Mammary epithelial cell (primary cell): Measurements from ENCODE around the gene TPRG1L.

Source experiments
- EZH2 ChIP-seq: IDR thresholded peaks from 2 replicates; pipeline ENCODE4 v1.6.1; 2012; ENCODE audit warnings: low read length, inconsistent platforms, borderline replicate concordance
- TF ChIP-seq, protein P1 (sequence below), 2 donors: IDR thresholded peaks in 1 of 2; conservative IDR thresholded peaks in 1 of 2; 2 replicates each; pipeline ENCODE4 v1.5.1; 2011 to 2012; ENCODE audit warnings: inconsistent platforms in 2 of 2, low read length in 2 of 2, mild to moderate bottlenecking in 2 of 2, control low read depth in 1 of 2, low read depth in 1 of 2; ENCODE audit not compliant: insufficient read depth in 1 of 2; ENCODE audit errors: extremely low read depth in 1 of 2

GRCh38 chr1:3577300-3577699 lies 47.5 kb upstream of the TPRG1L start:
- no peak for TF ChIP-seq EZH2
- TF ChIP-seq, protein P1, sequence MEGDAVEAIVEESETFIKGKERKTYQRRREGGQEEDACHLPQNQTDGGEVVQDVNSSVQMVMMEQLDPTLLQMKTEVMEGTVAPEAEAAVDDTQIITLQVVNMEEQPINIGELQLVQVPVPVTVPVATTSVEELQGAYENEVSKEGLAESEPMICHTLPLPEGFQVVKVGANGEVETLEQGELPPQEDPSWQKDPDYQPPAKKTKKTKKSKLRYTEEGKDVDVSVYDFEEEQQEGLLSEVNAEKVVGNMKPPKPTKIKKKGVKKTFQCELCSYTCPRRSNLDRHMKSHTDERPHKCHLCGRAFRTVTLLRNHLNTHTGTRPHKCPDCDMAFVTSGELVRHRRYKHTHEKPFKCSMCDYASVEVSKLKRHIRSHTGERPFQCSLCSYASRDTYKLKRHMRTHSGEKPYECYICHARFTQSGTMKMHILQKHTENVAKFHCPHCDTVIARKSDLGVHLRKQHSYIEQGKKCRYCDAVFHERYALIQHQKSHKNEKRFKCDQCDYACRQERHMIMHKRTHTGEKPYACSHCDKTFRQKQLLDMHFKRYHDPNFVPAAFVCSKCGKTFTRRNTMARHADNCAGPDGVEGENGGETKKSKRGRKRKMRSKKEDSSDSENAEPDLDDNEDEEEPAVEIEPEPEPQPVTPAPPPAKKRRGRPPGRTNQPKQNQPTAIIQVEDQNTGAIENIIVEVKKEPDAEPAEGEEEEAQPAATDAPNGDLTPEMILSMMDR (conservative IDR thresholded peaks at IDR 0.05 in 1 of 2, IDR thresholded peaks at IDR 0.05 in 1 of 2; ENCODE audit: extremely low read depth in 1 of 2, insufficient read depth in 1 of 2, low read depth in 1 of 2, low read length in 2 of 2): no peak
